ENCODE data around the gene RFK.

The RFK gene

DNA sequence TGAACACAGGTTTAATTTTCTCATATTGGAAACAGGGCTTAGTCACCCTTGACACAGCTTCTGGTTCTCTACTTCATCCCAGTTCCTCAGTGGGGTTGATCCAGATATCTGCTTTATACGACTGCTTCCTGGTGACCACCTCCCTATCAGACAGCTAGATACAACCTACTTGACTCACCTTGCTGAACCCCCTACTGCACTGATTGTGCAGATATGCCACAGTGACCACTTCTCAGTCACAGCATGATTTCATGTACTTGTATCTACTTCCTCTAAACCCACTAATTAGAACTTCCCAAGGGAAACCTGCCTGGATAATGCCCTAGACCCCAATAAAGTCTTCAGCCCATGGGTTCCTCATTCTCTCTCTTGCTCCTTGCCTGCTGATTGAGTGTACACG lies 18.4 kb upstream of the RFK start:
- DNase-seq (ENCODE audit: low read depth in 3 of 3): no peak

DNA sequence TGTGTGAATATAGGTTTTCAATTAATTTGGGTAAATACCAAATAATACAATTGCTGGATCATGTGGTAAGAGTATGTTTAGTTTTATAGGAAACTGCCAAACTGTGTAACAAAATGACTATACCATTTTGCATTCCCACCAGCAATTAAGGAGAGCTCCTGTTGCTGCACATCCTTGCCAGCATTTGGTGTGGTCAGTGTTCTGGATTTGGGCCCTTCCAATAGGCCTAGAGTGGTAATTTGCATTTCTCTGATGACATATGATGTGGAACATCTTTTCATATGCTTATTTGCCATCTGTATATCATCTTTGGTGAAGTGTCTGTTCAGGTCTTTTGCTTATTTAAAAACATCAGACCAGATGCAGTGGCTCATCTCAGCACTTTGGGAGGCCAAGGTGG lies 11.6 kb upstream of the RFK start:
- no peak for DNase-seq (ENCODE audit: low read depth in 3 of 3)

DNA sequence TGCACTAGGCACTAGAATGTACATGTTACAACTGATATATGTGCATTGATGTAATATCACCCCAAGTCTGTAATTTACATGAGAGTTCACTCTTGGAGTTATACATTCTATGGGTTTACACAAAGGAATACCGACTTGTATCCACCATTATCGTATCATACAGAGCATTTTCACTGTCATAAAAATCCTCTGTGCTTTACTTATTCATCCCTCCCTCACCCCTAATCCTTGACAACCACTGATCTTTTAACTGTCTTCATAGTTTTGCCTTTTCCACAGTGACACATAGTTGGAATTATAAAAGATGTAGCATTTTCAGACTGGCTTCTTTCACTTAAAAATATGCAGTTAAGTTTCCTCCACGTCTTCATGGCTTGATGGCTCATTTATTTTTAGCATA lies 11.1 kb upstream of the RFK start:
- no peak for DNase-seq (ENCODE audit: low read depth in 3 of 3)

DNA sequence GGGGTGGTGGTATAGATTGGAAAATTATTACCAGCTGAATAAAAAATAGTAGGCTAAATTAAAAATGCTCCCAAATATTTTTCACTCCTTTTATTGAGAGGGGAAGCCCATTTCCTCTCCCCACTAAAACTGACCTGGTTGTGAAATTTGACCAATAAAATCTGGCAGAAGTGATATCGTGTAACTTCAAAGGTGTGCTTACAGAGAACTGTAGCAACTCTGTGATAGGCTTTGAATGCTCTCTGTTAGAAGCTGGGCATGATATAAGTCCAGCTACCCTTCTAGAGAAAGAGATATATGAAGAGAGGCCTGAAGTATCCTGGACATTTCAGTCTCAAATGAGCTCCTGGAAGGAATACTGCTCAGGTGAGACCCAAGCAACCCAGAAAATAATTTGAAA lies 10.2 kb upstream of the RFK start:
- DNase-seq (ENCODE audit: low read depth in 3 of 3): no peak

DNA sequence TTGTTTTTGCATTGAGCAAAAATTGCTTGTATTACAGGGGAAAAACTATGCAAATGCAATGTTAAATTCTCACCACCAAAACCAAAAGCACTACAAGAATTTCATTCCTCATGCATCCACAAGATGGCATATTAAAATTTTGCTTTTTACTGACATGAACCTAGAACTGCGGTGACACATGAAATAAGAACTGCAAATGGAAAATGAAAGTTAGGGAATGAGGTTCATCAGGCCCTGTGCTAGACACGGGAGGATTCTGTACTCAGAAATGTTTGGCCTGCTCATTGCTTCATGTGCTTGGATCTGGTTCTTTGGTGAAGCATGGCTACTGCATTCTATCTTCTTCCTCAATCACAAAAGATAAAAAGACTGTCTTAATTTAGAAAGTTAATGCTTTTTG lies 9.1 kb upstream of the RFK start:
- DNase-seq (ENCODE audit: low read depth in 3 of 3): no peak

DNA sequence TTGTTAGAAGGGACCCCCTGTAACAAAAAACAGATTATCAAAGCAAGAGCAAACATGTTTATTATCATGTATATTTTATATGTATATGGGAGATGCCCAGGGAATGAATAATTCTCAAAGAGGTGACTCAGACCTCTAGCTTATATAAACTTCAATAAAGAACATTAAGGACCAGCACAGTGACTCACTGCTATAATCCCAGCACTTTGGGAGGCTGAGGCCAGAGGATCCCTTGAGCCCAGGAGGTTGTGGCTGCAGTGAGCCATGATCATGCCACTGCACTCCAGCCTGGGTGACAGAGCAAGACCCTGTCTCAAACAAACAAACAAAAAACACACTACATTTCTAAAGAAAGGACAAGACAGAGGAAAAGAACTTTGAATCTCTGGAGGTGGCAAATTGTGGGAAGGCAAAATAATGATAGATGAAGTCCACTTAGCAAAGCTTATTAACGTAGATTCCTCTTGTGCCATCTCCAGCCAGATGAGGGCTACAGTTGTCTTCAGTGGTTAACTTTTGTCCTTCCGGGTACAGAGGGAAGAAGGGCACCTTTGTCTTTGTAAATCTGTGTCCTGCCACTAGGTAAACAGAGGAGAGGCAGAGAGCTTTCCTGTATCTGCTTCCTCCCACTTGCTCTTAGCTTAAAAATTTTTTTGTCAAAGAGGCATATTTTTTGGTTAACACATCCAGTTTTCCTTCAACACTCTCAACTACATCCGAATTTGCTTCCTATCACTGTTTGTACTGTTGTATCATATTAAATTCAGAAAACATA lies 7.5 kb upstream of the RFK start:
- no peak for DNase-seq (ENCODE audit: low read depth in 3 of 3)

DNA sequence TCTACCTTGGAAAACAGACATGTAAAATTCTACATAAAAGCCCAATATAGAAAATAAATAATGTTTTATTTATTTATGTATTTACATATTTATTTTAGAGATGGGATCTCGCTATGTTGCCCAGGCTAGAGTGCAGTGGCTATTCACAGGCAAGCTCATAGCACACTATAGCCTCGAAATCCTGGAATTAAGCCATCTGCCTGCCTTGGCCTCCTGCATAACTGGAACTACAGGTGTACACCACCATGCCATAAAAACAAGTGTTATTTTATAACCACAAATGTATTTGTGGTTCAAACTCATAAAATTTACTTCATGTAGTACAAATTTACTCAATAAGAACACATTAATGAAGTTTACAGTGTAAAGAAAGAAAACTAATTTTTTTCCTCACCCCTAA lies 7.0 kb upstream of the RFK start:
- no peak for DNase-seq (ENCODE audit: low read depth in 3 of 3)

DNA sequence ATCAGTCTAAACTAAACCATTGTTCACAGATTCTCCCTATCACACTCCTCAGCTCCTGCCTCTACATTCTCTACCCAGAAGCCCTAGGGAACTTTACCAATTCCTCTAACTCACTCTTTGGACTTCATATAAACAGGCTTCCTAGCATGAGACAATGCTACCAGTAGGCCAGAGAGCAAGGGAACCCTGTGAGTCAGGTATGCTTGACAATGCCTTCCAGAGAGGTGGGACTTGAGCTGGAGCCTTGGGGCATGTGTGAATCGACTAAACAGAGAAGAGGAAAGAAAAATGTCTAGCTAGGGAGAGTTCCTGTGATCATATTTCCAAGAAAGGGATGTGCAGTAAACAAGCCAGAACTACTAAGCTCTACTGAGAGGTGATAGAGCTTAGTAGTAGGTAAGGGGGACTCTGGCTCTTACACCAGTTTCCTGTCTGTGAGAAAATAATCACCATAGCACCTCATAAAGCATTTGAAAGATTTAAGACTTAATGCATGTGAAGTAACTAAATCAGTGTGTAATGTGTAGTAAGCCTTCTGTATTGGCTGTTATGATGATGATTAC lies 6.4 kb upstream of the RFK start:
- no peak for DNase-seq (ENCODE audit: low read depth in 3 of 3)

DNA sequence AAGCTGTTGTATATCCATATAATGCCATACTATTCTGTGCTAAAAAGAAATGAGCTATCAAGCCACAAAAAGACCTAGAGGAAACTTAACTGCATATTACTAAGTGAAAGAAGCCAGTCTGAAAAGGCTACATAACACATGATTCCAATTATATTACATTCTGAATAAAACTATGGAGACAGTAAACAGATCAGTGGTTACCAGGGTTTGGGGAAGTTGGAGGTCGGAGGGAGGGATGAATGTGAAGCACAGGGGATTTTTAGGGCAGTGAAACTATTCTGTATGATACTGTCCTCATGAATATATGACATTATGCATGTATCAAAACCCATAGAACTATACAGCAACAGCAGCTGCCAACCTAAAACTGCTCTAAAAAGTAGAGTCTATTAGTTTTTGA lies 5.6 kb upstream of the RFK start:
- DNase-seq (ENCODE audit: low read depth in 3 of 3): no peak

DNA sequence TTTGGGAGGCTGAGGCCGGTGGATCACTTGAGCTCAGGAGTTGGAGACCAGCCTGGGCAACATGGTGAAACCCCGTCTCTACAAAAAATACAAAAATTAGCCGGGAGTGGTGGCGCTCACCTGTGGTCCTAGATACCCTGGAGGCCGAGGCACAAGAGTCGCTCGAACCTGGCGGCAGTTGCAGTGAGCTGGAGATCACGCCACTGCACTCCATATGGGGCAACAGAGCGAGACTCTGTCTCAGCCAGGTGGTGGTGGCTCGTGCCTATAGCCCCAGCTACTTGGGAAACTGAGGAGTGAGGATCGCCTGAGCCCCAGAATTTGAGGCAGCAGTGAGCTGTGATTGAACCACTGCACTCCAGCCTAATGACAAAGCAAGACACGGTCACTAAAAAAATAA lies 2.4 kb upstream of the RFK start:
- DNase-seq (ENCODE audit: low read depth in 3 of 3): no peak

DNA sequence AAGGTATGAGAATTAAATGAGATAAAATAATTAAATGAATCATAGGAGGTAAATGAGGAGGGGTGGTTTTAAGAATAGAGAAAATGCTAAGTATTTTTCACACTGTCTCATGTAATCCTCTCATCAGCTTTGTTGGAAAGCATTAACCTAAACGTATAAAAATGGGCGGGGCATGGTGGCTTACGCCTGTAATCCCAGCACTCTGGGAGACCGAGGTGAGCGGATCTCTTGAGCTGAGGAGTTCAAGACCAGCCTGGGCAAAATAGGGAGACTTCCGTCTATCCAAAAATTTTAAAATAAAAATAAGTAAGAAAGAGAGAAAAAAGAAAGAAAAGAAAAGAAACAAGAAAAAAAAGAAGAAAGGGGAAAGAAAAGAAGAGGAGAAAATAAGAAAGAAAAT lies 1.9 kb upstream of the RFK start:
- DNase-seq (ENCODE audit: low read depth in 3 of 3): no peak

DNA sequence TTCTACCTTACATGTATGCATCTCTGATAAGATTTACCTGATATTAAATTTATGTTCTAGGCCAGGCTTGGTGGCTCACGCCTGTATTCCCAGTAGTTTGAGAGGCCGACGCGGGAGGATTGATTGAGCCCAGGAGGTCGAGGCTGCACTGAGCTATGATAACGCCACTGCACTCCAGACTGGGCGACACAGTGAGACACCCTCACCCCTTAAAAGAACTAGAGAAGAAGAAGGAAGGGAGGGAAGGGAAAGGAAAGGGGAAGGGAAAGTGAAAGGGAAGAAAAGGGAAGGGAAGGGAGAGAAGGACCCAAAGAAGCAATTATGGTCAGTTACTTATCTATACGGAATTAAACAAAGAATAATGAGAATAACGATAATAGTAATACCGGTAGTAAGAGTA lies 1.2 kb upstream of the RFK start:
- no peak for DNase-seq (ENCODE audit: low read depth in 3 of 3)

DNA sequence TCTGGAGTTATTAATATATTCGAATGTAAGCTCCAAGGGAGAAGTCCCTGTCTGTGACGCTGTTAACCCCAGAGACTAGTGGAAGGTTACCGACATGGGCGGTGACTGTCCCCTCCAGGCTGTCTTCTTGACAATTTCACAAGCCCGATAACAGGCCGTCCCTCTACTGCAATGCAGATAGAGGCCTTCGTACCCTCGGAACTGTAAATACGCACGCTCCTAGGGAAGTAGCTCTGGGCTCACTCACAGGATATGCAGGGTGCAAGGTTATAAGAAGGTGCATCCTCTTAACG lies 680 bp upstream of the RFK start:
- peak; percentile 17 to 48 (median 23) for DNase-seq (ENCODE audit: low read depth in 3 of 3)

DNA sequence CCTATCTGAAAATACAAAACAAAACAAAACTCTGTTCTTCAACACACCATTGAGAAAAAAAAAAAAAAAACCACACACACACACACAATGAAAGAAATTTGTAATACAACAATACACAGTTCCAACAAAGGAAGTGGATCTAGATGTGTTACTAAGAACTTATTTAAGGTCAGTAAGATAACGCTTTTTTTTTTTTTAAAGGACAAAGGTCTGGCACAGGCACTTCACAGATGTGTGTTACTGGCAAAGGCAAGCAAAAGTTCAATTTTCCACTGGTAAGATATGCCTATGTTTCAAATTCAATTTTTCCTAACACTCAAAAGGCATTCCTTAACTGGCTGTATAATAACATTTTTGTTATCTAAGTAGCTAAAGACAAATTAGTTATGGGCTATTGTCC lies 3.6 kb downstream of the RFK start:
- DNase-seq (ENCODE audit: low read depth in 3 of 3): no peak

DNA sequence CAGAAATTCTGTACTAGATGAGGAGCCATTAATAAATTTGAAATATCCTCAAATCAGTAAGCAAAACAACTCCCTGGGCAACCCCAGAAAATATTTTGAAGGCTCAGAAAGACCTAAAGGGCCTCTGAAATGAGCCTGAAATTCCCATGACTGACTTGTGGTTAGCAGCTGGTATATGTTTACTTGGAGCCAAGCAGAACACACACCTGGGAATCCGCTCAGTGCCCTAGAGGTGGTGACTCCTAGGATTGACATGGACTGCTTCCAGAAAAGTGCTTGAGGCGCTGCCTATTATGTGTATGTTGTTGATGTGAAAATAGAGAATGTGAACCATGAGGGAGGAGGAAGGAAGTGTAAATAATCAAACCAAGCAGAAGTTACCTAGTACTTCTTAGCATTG lies 14.7 kb downstream of the RFK start:
- DNase-seq (ENCODE audit: low read depth in 3 of 3): no peak

DNA sequence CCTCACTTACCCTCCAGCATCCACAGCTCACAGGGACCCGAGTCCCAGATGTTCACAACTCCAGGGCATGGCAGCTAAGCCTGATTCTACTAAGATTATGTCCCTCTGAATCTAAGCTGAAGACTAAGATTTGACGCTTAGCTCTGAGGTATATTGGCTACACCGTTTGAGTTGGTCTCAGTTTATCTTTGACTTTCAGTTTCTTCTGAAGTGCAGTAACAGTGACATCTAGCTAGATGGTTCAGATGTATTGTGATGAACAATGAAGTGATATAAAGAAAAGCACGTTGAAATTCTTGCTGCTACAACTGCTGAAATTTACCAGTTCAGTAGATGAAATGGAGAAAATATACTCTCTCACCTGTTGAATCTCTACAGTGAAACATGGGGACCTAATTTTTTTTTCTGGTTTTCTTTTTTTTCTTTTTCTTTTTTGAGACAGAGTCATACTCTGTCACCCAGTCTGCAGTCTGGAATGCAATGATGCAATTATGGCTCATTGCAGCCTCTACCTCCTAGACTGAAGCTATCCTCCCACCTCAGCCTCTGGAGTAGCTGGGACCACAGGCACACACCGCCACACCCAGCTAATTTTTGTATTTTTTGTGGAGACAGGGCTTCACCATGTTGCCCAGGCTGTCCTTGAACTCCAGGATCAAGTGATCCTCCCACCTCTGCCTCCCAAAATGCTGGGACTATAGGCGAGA lies 15.7 kb downstream of the RFK start:
- no peak for DNase-seq (ENCODE audit: low read depth in 3 of 3)

DNA sequence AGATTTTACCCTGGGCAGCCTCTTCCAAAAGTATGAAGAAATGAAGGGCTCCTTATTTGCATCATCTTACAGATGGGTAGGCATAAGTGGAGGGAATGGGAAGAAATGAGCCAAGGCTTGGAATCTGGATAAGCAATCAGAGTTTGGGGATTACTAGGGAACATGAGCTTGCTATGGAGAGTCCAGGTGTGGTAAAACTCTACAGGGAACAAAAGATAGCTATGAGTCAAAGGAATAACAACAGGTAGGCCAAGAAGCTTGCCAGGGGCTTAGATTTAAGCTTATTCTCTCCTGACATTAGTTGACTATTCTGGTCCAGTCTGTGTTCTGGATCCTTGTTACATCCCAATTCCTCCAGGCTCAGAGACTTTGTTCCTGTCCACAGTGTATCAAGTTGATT lies 16.4 kb downstream of the RFK start:
- DNase-seq (ENCODE audit: low read depth in 3 of 3): no peak

DNA sequence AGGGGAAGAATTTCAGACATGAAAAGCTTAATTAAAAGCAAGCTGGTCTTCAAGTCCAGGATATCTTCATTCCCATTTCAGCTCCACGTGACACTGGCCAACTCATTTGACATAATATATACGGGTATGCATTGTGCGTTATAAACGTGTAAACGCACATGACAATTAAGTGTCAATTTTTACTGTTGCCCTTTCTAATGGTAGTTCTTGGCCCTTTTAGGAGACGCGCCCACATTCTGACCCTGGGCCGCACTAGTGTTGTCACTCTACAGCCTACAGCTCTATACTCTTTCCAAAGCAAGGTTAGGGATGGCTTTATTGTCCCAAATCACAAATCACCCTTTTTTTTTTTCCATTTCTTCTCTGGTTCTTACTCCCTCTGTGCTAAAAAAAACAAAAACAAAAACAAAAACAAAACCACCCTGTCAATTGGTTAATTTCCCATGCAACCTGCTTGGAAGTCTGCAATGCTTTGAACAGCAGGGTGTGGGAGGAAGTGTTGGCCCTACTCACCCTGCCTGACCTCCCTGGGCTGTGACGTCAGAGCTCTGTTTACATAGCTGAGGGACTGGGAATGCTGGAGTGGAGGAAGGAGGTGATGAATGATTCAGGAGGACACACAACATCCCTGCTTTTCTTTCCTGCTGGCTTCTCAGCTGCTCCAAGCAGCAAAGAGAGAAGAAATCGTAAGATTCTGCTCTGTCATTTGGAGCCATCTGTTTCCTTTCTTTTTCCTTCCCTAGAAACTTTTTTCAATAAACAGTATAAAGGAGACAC lies 19.3 kb downstream of the RFK start:
- DNase-seq (ENCODE audit: low read depth in 3 of 3): no peak

DNA sequence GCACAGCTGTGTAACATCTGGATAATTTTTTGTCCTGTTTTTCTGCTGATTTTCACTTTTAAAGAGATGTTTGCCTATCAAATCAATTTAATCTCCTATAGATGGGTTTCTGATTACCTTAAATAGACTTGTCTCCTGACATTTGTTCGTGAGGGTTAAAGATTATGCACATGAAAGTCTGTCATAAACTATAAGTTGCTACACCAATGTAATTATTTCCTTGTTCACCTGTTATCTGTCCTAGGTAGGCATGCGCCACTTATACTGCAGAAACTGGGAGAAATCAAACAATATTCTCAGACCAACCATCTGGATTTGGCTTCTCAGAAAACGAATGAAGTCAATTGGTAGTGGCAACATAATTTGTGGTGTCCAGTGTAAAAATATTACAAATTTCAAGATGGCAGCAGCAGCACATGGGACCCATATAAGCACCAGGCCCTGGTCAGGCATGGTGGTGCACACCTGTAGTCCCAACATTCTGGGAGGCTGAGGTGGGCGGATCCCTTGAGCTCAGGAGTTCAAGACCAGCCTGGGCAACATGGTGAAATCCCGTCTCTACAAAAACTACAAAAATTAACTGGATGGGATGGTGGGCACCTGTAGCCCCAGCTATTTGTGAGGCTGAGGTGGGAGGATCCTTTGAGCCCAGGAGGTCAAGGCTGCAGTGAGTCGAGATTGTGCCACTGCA lies 20.3 kb downstream of the RFK start:
- no peak for DNase-seq (ENCODE audit: low read depth in 3 of 3)

DNA sequence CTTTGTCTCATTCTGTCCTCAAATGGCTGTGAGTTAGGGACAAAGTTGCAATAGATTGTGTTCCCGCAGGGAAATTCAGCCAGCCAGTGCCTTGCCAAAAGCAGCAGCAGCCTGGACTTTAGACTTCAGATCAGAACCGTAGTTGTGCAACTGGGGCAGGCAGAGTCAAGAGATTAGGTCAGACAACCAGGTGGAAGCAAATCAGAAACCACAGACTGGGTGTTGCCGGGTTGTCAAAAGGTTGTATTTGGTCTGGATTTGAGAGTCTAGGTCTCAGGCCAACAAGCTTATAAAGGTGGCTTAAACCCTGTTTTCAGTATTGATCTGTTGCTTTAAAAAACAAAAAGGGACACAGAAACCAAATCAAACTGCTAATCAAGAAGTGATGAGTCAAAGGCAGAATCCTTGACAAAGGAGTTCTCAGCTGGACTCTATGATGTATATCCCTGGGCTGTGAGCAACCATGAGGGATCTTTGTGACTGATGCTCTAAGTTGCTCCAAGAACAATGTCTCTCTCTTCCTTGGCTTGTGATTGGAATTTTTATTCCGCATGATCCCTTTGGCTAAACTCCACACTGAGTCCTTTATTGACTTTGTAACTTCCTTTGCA lies 20.9 kb downstream of the RFK start:
- DNase-seq (ENCODE audit: low read depth in 3 of 3): no peak

DNA sequence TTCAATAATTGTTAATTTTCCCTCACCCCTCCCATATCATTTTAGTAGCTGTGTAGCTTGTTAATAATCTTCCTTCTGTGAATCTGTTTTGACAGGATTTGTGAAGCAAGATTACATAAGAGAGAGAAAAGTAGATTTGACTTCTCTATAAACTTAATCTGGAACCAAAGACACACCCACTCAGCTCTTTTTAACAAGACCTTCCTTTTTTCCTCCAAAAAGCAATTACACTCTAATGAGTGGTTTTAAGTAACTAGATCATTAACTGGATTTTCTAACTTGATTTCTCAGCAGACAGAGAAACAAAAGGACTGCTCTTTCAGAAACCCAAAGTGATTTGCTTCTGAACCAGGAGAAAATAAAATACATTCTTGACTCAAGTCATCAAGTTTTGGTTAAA lies 21.9 kb downstream of the RFK start:
- no peak for DNase-seq (ENCODE audit: low read depth in 3 of 3)

DNA sequence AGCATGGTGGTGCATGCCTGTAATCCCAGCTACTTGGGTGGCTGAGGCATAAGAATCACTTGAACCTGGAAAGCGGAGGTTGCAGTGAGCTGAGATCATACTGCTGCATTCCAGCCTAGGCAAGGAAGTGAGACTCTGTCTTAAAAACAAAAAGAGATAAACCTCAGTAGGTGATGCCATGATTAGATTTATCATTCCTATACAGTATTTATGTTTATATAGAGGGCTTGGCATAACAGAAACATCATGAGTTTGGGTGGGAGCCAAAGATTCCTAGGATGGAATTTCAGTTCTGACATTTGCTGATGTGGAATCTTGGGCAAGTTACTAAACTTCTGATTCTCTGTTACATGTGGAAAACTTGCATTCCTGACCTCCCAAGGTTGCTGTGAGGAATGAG lies 22.3 kb downstream of the RFK start:
- no peak for DNase-seq (ENCODE audit: low read depth in 3 of 3)

Data from stimulated activated CD4-positive, alpha-beta T cell treated with anti-CD3 and anti-CD28 coated beads, TNF-alpha, amount 100 ng/mL, for 24 hours (primary cell).